ENCODE measurements around the gene INPP5F. TPM values are rescaled to one million over a fixed set of nuclear protein-coding genes. Genes with fewer than 3 reads are reported as not detected.

Gene INPP5F
- total and polyA plus RNA-seq, 2 donors = 9.4 to 10.8 TPM

- H3K4me1 ChIP-seq (ENCODE audit: control insufficient read depth in 2 of 2, insufficient read depth in 2 of 2, low read length in 2 of 2) = peaks cover 16 to 18% of the 10 kb centered on the region in 2 donors
- no peaks in the 10 kb centered on the region for H3K36me3 ChIP-seq (ENCODE audit: control insufficient read depth in 2 of 2, insufficient read depth in 2 of 2, low read length in 1 of 2)
- peak overlapping the region; percentile 84 to 91 for H3K4me3 ChIP-seq (ENCODE audit: low read length in 2 of 2)
- under 1% methylated on average over 56 of the region's 56 CpGs for WGBS
- no peaks in the 10 kb centered on the region for H3K27me3 ChIP-seq (ENCODE audit: control insufficient read depth in 2 of 2, insufficient read depth in 1 of 2, low read length in 1 of 2)
- H3K9me3 ChIP-seq (ENCODE audit: control insufficient read depth in 2 of 2, insufficient read depth in 1 of 2, low read length in 1 of 2) = no peaks in the 10 kb centered on the region
- peak in 6 of 9 donors; percentile 30 to 70 (median 36) for DNase-seq (ENCODE audit: low read depth in 6 of 9, low spot score in 9 of 9)
- H3K27ac ChIP-seq (ENCODE audit: low read depth in 1 of 2, low read length in 1 of 2) = peak overlapping the region; percentile 72 to 92
Observed at GRCh38 chr10:119871881-119872609, 146.2 kb downstream of the INPP5F start.

GRCh38 chr10:119872610-119872859 is 146.7 kb downstream of the INPP5F start, which contains the start of gene MCMBP:
Gene MCMBP, minus strand, starts transcription at chr10:119872843. Its CDS starts 259 bp downstream, at chr10:119872584.
- DNase-seq (ENCODE audit: low read depth in 6 of 9, low spot score in 9 of 9) = peak in 1 of 9 donors; percentile 2
- Histone ChIP-seq H3K36me3 (ENCODE audit: control insufficient read depth in 2 of 2, insufficient read depth in 2 of 2, low read length in 1 of 2) (no peaks in the 10 kb centered on the region), H3K27ac (ENCODE audit: low read depth in 1 of 2, low read length in 1 of 2) (peak within 1 kb of the TSS; percentile 92 to 97), H3K4me3 (ENCODE audit: low read length in 2 of 2) (peak within 1 kb of the TSS; percentile 84 to 91), H3K4me1 (ENCODE audit: control insufficient read depth in 2 of 2, insufficient read depth in 2 of 2, low read length in 2 of 2) (peaks cover 16 to 18% of the 10 kb centered on the region in 2 donors), H3K27me3 (ENCODE audit: control insufficient read depth in 2 of 2, insufficient read depth in 1 of 2, low read length in 1 of 2) (no peaks in the 10 kb centered on the region), H3K9me3 (ENCODE audit: control insufficient read depth in 2 of 2, insufficient read depth in 1 of 2, low read length in 1 of 2) (no peaks in the 10 kb centered on the region)
- WGBS = under 1% methylated on average over 42 of the region's 42 CpGs

- WGBS = under 1% methylated on average over 75 of the region's 75 CpGs
- Histone ChIP-seq H3K4me3 (ENCODE audit: low read length in 2 of 2) (peak overlapping the region; percentile 84 to 91), H3K9me3 (ENCODE audit: control insufficient read depth in 2 of 2, insufficient read depth in 1 of 2, low read length in 1 of 2) (no peaks in the 10 kb centered on the region), H3K27ac (ENCODE audit: low read depth in 1 of 2, low read length in 1 of 2) (peak overlapping the region; percentile 92 to 97), H3K36me3 (ENCODE audit: control insufficient read depth in 2 of 2, insufficient read depth in 2 of 2, low read length in 1 of 2) (no peaks in the 10 kb centered on the region), H3K27me3 (ENCODE audit: control insufficient read depth in 2 of 2, insufficient read depth in 1 of 2, low read length in 1 of 2) (no peaks in the 10 kb centered on the region), H3K4me1 (ENCODE audit: control insufficient read depth in 2 of 2, insufficient read depth in 2 of 2, low read length in 2 of 2) (peaks cover 16 to 18% of the 10 kb centered on the region in 2 donors)
- peak; percentile 77 to 94 (median 87) for DNase-seq (ENCODE audit: low read depth in 6 of 9, low spot score in 9 of 9)
Observed at GRCh38 chr10:119872860-119873681, 147.2 kb downstream of the INPP5F start.

DNA sequence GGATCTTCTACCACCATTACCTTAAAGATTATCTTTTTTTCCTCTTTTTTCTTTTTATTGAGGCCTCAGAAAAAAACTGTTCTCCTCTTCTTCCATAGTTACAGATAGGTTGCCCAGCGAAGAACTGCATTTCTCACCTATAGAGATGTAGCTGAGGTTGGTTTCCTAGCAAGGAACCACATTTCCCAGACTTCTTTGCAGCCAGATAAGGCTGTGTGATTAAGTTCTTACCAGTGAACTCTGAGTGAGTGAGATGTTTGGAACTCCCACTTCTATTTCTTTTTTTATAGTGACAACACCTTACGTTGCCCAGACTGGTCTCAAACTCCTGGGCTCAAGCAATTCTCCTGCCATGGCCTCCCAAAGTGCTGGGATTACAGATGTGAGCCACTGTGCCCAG is 152.7 kb downstream of the INPP5F start:
- peaks cover 5 to 6% of the 10 kb centered on the region in 2 donors for H3K4me1 ChIP-seq (ENCODE audit: control insufficient read depth in 2 of 2, insufficient read depth in 2 of 2, low read length in 2 of 2)
- no peaks in the 10 kb centered on the region for H3K36me3 ChIP-seq (ENCODE audit: control insufficient read depth in 2 of 2, insufficient read depth in 2 of 2, low read length in 1 of 2)
- 94% methylated on average over 2 of the region's 2 CpGs for WGBS
- H3K27ac ChIP-seq (ENCODE audit: low read depth in 1 of 2, low read length in 1 of 2) = no peak overlapping the region
- H3K4me3 ChIP-seq (ENCODE audit: low read length in 2 of 2) = no peak overlapping the region
- no peaks in the 10 kb centered on the region for H3K27me3 ChIP-seq (ENCODE audit: control insufficient read depth in 2 of 2, insufficient read depth in 1 of 2, low read length in 1 of 2)
- H3K9me3 ChIP-seq (ENCODE audit: control insufficient read depth in 2 of 2, insufficient read depth in 1 of 2, low read length in 1 of 2) = no peaks in the 10 kb centered on the region
- DNase-seq (ENCODE audit: low read depth in 6 of 9, low spot score in 9 of 9) = no peak

Other genes with a start within 250 kb of the INPP5F start
- 372 TPM for gene RGS10, start 183.3 kb upstream of the INPP5F start, total RNA-seq
- gene RGS10, start 183.3 kb upstream of the INPP5F start, polyA plus RNA-seq = 304 TPM
- gene TIAL1, start 129.1 kb upstream of the INPP5F start, total RNA-seq = 42.6 TPM
- gene TIAL1, start 129.1 kb upstream of the INPP5F start, polyA plus RNA-seq = 128 TPM
- 1.7 TPM for gene BAG3, start 74.7 kb upstream of the INPP5F start, total RNA-seq
- gene BAG3, start 74.7 kb upstream of the INPP5F start, polyA plus RNA-seq = 12.6 TPM
- gene MCMBP, start 146.8 kb downstream of the INPP5F start, total RNA-seq = 53.2 TPM
- gene MCMBP, start 146.8 kb downstream of the INPP5F start, polyA plus RNA-seq = 30.3 TPM
- gene SEC23IP, start 166.7 kb downstream of the INPP5F start, total RNA-seq = 19.5 TPM
- gene SEC23IP, start 166.7 kb downstream of the INPP5F start, polyA plus RNA-seq = 14.1 TPM

All from thymus (tissue), 11 donors.